OCI-LY3 (cell line): ENCODE results near the gene POLN.

Experiments used
- H2AFZ ChIP-seq: fragments of 200-600, 300-600 bp; shearing (Covaris generic); 2 replicates; pipeline ENCODE4 v1.6.0; 2014; ENCODE audit warnings: antibody characterized with exemption, low read depth, low read length
- H3K27ac ChIP-seq: fragments of 200-600, 300-600 bp; sonication (generic); 2 replicates; pipeline ENCODE4 v1.5.1; 2014; ENCODE audit warnings: mild to moderate bottlenecking, low read length, moderate library complexity, mixed read lengths
- H3K27me3 ChIP-seq: fragments of 200-600, 300-600 bp; sonication (generic); 2 replicates; pipeline ENCODE4 v1.6.1; 2014; ENCODE audit warnings: low read depth, low read length, mixed read lengths
- H3K36me3 ChIP-seq: fragments of 200-600, 300-600 bp; sonication (generic); replicated peaks from 2 replicates; pipeline ENCODE3; 2014; ENCODE audit warnings: low read depth, low read length, mixed read lengths
- H3K4me1 ChIP-seq: fragments of 300-600, 200-600 bp; sonication (generic); 2 replicates; pipeline ENCODE4 v1.6.1; 2014; ENCODE audit warnings: low read length, mixed read lengths
- H3K4me2 ChIP-seq: fragments of 200-600, 300-600 bp; sonication (generic); 2 replicates; pipeline ENCODE4 v1.6.1; 2014; ENCODE audit warnings: low read length, mixed read lengths
- H3K4me3 ChIP-seq: fragments of 300-600, 200-600 bp; sonication (generic); 2 replicates; pipeline ENCODE4 v1.5.1; 2014; ENCODE audit warnings: antibody characterized with exemption, mild to moderate bottlenecking, low read length, moderate library complexity
- H3K79me2 ChIP-seq: fragments of 300-600, 200-600 bp; shearing (Covaris generic); 2 replicates; pipeline ENCODE4 v1.6.1; 2014; ENCODE audit warnings: mild to moderate bottlenecking, low read length, mixed read lengths
- H3K9ac ChIP-seq: fragments of 300-600, 200-600 bp; shearing (Covaris generic); 2 replicates; pipeline ENCODE4 v1.6.0; 2014; ENCODE audit warnings: mild to moderate bottlenecking, low read length, moderate library complexity
- H3K9me3 ChIP-seq: fragments of 200-600, 300-600 bp; shearing (Covaris generic); 2 replicates; pipeline ENCODE4 v1.6.1; 2014; ENCODE audit warnings: low read length, mixed read lengths; ENCODE audit not compliant: insufficient read depth
- H4K20me1 ChIP-seq: fragments of 200-600, 300-600 bp; sonication (generic); 2 replicates; pipeline ENCODE4 v1.6.1; 2016; ENCODE audit warnings: low read length, mixed read lengths; ENCODE audit not compliant: insufficient read depth
- EZH2phosphoT487 ChIP-seq: fragments of 200-600 bp; shearing (Covaris generic); IDR thresholded peaks from 2 replicates; pipeline ENCODE4 v1.6.1; 2018; ENCODE audit warnings: antibody characterized with exemption, mixed run types, low read depth
- TF ChIP-seq, protein P1 (sequence below): fragments of 200-600, 300-600 bp; sonication (generic); IDR thresholded peaks from 2 replicates; pipeline ENCODE4 v1.5.1; 2014; ENCODE audit warnings: antibody characterized with exemption, low read length, low read depth

The POLN gene

DNA sequence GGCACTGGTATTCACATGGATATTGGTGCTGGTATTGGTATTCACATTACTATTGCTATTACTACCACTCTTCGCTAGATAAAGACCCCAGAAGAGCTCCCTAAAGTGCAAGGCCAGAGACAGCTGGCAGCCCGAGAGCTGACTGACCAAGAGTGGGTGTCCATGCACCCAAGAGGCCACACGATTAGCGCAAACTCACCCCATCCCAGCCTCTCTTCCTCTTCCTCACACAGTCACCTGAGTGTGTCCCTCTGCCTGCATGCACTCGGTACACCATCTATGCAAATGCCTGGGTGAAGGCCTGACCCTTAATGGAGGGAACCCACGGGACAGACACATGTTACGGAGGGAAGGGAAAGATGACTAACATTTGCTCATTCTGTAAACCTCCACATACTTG is 86.7 kb downstream of the POLN start:
- no peaks in the 10 kb centered on the region for H4K20me1 ChIP-seq
- TF ChIP-seq, protein P1, sequence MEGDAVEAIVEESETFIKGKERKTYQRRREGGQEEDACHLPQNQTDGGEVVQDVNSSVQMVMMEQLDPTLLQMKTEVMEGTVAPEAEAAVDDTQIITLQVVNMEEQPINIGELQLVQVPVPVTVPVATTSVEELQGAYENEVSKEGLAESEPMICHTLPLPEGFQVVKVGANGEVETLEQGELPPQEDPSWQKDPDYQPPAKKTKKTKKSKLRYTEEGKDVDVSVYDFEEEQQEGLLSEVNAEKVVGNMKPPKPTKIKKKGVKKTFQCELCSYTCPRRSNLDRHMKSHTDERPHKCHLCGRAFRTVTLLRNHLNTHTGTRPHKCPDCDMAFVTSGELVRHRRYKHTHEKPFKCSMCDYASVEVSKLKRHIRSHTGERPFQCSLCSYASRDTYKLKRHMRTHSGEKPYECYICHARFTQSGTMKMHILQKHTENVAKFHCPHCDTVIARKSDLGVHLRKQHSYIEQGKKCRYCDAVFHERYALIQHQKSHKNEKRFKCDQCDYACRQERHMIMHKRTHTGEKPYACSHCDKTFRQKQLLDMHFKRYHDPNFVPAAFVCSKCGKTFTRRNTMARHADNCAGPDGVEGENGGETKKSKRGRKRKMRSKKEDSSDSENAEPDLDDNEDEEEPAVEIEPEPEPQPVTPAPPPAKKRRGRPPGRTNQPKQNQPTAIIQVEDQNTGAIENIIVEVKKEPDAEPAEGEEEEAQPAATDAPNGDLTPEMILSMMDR: no peak
- no peak for TF ChIP-seq EZH2phosphoT487
- no peak overlapping the region for H3K4me3 ChIP-seq
- H3K27ac ChIP-seq: no peak overlapping the region
- no peak overlapping the region for H3K9ac ChIP-seq
- no peak overlapping the region for H2AFZ ChIP-seq
- H3K4me1 ChIP-seq: no peaks in the 10 kb centered on the region
- no peaks in the 10 kb centered on the region for H3K27me3 ChIP-seq
- no peaks in the 10 kb centered on the region for H3K79me2 ChIP-seq
- peaks cover 4% of the 10 kb centered on the region for H3K36me3 ChIP-seq
- H3K4me2 ChIP-seq: no peak overlapping the region
- no peaks in the 10 kb centered on the region for H3K9me3 ChIP-seq

DNA sequence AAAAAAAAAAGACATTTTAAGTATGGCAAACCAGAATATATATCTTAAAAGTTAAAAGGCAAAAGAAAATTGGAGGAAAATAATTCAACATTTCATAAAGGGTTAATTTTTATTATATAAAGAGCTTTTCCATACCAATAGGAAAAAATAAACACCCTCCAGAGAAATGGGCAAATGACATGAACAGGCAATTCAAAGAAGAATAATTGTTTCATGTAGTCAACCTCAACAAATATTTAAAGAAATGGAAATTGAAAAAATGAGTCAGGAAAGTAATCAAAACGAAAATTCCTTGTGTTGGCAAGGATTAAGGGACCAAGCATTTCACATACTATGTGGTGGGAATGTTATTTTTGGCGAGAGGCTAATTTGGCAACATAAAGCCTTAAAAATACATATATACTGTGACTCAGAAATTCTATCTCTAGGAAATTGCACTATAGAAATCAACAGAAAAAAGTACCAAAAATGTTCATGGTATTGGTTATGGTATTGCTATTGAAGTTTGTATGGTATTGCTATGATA is 87.6 kb downstream of the POLN start:
- H3K9ac ChIP-seq: no peak overlapping the region
- H2AFZ ChIP-seq: no peak overlapping the region

DNA sequence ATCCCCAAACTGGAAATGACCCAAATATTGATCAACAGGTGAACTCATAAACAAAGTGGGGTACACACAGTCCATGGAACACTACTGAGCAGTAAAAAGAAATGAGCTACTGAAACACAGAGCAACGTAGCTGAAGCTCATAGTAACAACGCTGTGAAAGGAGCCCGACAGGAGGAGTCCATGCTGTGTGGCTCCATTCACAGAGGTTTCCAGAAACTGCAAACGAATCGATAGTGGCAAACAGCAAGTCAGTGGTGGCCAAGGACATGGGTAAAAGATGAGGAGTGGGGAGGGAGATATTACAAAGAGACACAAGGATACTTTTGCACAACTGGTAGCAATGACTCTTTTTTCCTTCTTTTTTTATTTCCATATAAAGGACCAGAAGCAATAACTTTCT is 90.4 kb downstream of the POLN start:
- Histone ChIP-seq H3K4me3 (no peak overlapping the region), H3K27me3 (no peaks in the 10 kb centered on the region), H3K9me3 (no peaks in the 10 kb centered on the region), H3K4me2 (no peak overlapping the region), H3K27ac (no peak overlapping the region), H3K4me1 (no peaks in the 10 kb centered on the region), H4K20me1 (no peaks in the 10 kb centered on the region), H3K36me3 (peaks cover 4% of the 10 kb centered on the region), H3K9ac (no peak overlapping the region), H3K79me2 (no peaks in the 10 kb centered on the region), H2AFZ (no peak overlapping the region)
- TF ChIP-seq EZH2phosphoT487: no peak
- TF ChIP-seq, protein P1: no peak

More for the DNA sequence above, 87.6 kb downstream of the POLN start:
- peaks cover 4% of the 10 kb centered on the region for H3K36me3 ChIP-seq
- no peak overlapping the region for H3K4me3 ChIP-seq
- no peaks in the 10 kb centered on the region for H4K20me1 ChIP-seq
- H3K27ac ChIP-seq: no peak overlapping the region
- TF ChIP-seq EZH2phosphoT487: no peak
- TF ChIP-seq, protein P1: no peak
- no peaks in the 10 kb centered on the region for H3K4me1 ChIP-seq
- no peaks in the 10 kb centered on the region for H3K9me3 ChIP-seq
- H3K27me3 ChIP-seq: no peaks in the 10 kb centered on the region
- H3K4me2 ChIP-seq: no peak overlapping the region
- no peaks in the 10 kb centered on the region for H3K79me2 ChIP-seq

DNA sequence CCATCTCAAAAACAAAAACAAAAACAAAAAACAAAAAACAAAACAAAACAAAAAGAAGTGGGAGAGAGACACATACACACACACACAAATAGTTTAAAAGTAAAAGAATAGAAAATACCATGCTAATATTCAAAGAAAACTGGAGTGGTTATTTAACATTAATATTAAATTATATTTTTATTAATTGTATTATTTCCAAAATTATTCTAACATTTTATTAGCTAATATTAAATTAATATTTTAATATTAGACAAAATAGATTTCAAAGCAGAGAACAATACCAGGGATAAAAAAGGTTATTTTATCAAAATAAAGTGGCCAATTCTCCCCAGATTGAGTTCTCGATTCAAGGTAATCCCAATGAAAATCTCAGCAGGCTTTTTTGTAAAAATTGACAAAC is 91.8 kb downstream of the POLN start:
- TF ChIP-seq, protein P1: no peak
- no peak for TF ChIP-seq EZH2phosphoT487
- Histone ChIP-seq H3K36me3 (peaks cover 4% of the 10 kb centered on the region), H3K79me2 (no peaks in the 10 kb centered on the region), H2AFZ (no peak overlapping the region), H3K9ac (no peak overlapping the region), H3K9me3 (no peaks in the 10 kb centered on the region), H4K20me1 (no peaks in the 10 kb centered on the region), H3K4me3 (no peak overlapping the region), H3K4me1 (no peaks in the 10 kb centered on the region), H3K4me2 (no peak overlapping the region), H3K27ac (no peak overlapping the region), H3K27me3 (no peaks in the 10 kb centered on the region)
